Uterus (tissue), 2 donors: ENCODE results near the gene TMOD3.

Source experiments
- CTCF ChIP-seq, 4 experiments: fragments of 200-600 bp in 2 of 4; fragments of 450-650 bp in 2 of 4; sonication (generic) in 2 of 4; IDR thresholded peaks; one replicate each; pipeline ENCODE4 v1.5.1; 2016 to 2019; ENCODE audit warnings: antibody characterized with exemption in 4 of 4, mild to moderate bottlenecking in 2 of 4, moderate library complexity in 1 of 4
- POLR2A ChIP-seq, 2 donors: fragments of 450-650 bp; IDR thresholded peaks; one replicate each; pipeline ENCODE4 v1.6.1; 2016; ENCODE audit warnings: antibody characterized with exemption in 2 of 2, mild to moderate bottlenecking in 1 of 2, moderate library complexity in 1 of 2

- no peak for TF ChIP-seq CTCF (IDR thresholded peaks at IDR 0.05)
- TF ChIP-seq POLR2A (IDR thresholded peaks at IDR 0.05): no peak
Measured at GRCh38 chr15:51866751-51867150, 37.3 kb downstream of the TMOD3 start.
